NAMALWA (cell line): ENCODE measurements around the gene AP5S1.
A peak's percentile ranks its signal among the peaks of the same experiment; 100 is the strongest.

ENCODE experiments used
- DNase-seq: peaks from one replicate; pipeline ENCODE4 v3.0.0-alpha.2; 2015; ENCODE audit warnings: low spot score

Gene AP5S1

GRCh38 chr20:3846378-3846739 is 26.0 kb downstream of the AP5S1 start:
- no peak for DNase-seq

GRCh38 chr20:3846740-3847428 is 26.5 kb downstream of the AP5S1 start, which contains the start of gene MAVS:
TSS of gene MAVS (plus strand) at chr20:3846834. CDS start at chr20:3854625, 7,791 bp downstream.
- peak; percentile 88 for DNase-seq

- DNase-seq: peak; percentile 25
Observed at GRCh38 chr20:3847429-3847940, 27.1 kb downstream of the AP5S1 start.

DNA sequence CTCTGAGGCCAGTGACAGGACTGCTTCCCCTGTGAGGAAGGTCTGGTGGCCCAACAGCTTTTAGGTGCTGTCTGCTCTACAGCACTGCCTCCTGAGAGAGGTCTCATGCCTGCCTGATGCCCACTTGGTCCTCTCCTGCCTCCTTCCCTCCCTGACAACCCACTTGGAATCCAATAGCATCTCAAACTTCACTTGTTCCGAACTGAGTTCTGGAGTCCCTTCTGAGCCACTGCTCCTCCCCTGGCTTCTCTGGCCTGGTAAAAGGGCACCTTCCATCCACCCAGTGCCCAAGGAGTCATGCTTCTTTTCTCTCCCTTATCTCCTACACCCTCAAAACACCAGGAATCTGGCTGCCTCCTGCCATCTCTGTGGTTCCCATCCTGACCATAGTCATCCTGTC is 28.2 kb downstream of the AP5S1 start:
- no peak for DNase-seq

GRCh38 chr20:3854462-3854871 is 34.1 kb downstream of the AP5S1 start:
- no peak for DNase-seq

GRCh38 chr20:3857405-3857804 is 37.1 kb downstream of the AP5S1 start:
- no peak for DNase-seq

- no peak for DNase-seq
Observed at GRCh38 chr20:3858689-3859088, 38.3 kb downstream of the AP5S1 start.

DNA sequence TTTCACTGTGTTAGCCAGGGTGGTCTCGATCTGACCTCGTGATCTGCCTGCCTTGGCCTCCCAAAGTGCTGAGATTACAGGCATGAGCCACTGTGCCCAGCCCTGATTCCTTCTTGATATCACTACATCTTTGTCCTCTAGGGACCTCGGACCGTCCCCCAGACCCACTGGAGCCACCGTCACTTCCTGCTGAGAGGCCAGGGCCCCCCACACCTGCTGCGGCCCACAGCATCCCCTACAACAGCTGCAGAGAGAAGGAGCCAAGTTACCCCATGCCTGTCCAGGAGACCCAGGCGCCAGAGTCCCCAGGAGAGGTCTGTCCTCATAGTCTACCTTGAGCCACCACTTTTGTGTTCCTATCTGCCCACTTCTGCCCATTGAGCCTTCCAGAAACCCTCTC is 40.8 kb downstream of the AP5S1 start:
- DNase-seq: no peak

DNA sequence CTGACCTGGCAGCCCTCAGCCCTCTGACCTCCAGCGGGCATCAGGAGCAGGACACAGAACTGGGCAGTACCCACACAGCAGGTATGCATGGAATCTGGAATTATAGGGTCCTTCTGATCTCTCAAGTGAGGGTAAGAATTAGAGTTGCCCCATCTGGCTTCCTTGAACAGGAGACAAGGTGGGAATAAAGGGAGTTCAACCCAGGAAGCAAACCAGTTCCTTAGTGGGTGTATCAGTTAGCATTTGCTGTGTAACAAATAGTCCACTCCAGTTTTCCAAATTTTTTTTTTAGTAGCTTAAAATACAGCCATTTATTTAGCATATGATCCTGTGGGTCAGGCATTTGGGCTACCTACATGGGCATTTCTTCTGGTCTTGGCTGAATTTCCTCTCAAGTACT is 42.0 kb downstream of the AP5S1 start:
- DNase-seq: no peak

DNA sequence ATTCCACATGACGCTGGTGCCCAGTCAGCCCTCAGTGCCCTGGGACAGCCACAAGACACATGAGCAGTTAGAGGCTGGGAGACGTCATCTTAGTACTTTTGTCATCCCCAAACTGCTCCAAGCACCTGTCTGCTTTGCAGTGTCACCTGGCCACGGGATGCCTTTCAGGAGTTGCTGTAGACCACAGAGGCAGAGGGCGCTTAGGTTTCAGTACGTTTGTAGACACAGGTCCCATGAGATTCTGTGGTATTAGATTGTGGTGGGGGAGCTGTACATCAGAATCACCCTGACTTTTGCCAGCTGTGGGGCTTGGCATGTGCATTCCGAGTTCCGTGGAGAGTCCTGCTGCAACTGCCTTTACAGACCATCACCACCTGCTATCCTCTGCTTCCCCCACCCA is 43.0 kb downstream of the AP5S1 start:
- DNase-seq: peak; percentile 50

- no peak for DNase-seq
Observed at GRCh38 chr20:3864518-3864917, 44.2 kb downstream of the AP5S1 start.

DNA sequence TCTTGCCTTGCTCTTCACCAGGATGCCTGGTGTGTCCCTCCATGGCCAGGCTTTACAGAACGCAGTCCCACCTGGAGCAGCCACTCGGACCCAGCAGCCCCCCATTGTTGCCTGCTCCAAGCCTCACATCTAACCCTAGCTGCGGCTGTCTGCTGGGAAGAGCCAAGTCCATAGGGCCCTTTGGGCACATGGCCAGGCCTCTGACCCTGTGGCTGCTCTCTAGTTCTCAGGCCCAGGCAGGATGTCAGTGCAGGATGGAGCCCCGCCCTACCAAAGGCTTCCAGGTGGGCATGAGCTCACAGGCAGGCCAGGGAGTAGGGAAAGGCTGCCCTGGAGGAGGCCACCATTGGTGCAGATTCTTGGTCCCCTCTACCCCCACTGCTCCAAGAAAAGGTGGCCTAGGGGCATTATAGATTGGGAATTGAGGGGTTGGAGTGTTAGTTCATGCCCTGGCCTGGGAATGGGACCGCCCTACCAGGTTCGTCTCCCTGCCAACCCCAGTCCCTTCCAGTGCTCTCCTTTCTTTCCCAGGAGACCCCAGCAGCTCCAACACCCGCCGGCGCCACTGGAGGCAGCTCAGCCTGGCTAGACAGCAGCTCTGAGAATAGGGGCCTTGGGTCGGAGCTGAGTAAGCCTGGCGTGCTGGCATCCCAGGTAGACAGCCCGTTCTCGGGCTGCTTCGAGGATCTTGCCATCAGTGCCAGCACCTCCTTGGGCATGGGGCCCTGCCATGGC is 45.0 kb downstream of the AP5S1 start:
- no peak for DNase-seq

DNA sequence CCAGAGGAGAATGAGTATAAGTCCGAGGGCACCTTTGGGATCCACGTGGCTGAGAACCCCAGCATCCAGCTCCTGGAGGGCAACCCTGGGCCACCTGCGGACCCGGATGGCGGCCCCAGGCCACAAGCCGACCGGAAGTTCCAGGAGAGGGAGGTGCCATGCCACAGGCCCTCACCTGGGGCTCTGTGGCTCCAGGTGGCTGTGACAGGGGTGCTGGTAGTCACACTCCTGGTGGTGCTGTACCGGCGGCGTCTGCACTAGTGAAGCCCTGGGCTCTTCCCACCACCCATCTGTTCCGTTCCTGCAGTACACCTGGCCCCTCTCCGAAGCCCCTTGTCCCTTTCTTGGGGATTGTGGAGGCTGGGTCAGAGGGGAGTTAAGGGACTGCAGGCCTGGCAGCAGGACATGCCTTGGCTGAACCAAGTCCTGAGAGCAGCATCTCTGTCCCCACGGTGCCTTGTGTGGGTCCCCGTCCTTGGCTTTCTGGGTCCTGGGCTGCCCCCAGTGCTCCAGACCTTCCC is 45.6 kb downstream of the AP5S1 start:
- DNase-seq: no peak

- DNase-seq: no peak
Observed at GRCh38 chr20:3866464-3866863, 46.1 kb downstream of the AP5S1 start.

GRCh38 chr20:3867802-3868201 is 47.5 kb downstream of the AP5S1 start:
- DNase-seq: no peak

- DNase-seq: no peak
Observed at GRCh38 chr20:3869839-3870634, 49.7 kb downstream of the AP5S1 start.

DNA sequence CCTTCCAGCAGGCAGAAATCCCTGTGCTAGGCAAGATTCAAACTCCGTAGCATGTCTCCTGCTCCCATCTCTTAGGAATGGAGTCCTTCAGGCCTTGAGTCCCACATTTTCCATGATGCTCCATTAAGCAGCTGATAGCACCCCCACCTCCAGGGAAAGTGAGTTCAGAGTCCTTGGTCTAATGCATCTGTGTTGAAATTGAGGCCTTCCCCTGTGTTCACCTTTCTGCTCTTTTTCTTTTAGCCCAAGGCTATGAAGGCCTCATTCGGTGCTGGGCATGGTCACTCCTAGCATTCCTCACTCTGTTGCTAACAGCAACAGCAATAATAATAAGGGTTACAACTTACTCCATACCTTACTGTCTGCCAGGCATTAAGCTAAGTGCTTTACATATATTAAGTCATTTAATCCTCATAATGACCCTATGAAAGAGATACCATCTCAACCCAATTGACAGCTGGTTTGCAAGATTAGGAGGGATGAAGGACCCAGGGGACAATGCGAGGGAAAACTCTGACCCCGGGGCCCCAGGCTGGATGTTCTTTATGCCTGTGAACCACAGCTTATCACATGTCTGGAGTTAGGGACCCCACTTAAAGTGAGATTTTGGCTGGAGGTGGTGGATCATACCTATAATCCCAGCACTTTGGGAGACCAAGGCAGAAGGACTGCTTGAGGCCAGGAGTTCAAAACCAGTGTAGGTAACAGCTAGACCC is 51.4 kb downstream of the AP5S1 start:
- no peak for DNase-seq

GRCh38 chr20:3873507-3873906 is 53.2 kb downstream of the AP5S1 start:
- DNase-seq: no peak

GRCh38 chr20:3874194-3874844 is 54.0 kb downstream of the AP5S1 start:
- DNase-seq: no peak

DNA sequence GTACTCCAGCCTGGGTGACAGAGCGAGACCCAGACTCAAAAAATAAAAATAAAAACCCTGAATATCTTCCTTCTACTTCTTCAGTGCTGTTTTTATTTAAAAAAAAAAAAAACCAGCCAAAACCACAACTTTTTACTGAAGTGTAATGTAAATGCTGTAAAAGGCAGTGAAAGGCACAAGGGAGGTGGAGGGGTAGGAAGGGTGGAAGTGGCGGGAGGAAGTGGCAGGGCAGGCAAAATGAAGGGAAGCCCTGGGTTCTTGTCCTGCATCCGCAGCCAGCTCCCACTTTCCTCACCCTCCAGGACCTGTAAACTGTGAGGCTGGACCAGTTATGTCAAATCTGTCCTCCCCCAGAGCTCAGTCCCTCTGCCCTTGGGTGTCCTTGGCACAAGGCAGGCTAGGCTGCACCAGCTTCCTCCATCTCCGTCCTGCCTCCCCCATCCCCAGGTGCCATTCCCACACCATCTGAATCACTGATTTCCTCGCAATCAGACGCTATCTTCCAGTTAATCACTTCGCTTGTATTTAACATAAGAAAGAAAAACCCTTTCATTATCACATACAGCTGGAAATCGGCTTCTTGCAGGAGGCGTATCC is 55.1 kb downstream of the AP5S1 start:
- no peak for DNase-seq

DNA sequence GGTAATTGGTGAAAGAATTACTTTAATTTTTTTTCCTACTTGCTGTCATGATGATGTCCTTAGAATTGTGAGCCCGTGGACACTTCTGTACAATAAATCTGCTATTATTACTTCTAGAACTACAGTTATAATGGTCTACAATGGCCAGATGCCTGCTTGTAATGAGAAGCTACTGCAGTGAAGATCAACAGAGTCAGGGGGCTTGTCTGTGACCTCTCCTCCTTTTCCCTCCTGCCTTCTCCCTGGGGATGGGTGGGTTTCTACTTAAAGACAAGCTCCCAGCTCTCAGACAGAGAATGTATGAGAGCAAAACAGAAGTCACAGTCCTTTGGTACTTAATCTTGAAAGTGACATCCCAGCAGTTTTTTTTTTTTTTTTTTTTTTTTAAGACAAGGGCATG is 55.7 kb downstream of the AP5S1 start:
- no peak for DNase-seq
